ENCODE results near the gene GFPT1. TPM values are rescaled to one million over a fixed set of nuclear protein-coding genes. Genes with fewer than 3 reads are reported as not detected.

The GFPT1 gene
- total RNA-seq, 1 donor from 2014 or later, result 126 TPM

- no peaks in the 10 kb centered on the region for H3K9me3 Mint-ChIP-seq (ENCODE audit: unreplicated experiment)
- TF ChIP-seq CTCF (IDR thresholded peaks at IDR 0.05; ENCODE audit: insufficient read depth, low read depth, low read length) (no peak), EZH2 (IDR thresholded peaks at IDR 0.05; ENCODE audit: insufficient read depth, low read length) (no peak)
- Histone ChIP-seq H3K9ac (ENCODE audit: low read length) (no peak overlapping the region), H3K4me3 (ENCODE audit: insufficient read depth, low read depth, low read length) (no peak overlapping the region), H3K4me2 (ENCODE audit: low read length) (no peak overlapping the region), H4K20me1 (ENCODE audit: insufficient read depth, low read length) (peaks cover 48% of the 10 kb centered on the region), H2AFZ (ENCODE audit: low read depth, low read length) (no peak overlapping the region), H3K79me2 (ENCODE audit: insufficient read depth, low read length) (peaks cover 18% of the 10 kb centered on the region), H3K4me1 (ENCODE audit: insufficient read depth, low read length) (no peaks in the 10 kb centered on the region), H3K27me3 (ENCODE audit: insufficient read depth, low read length) (no peaks in the 10 kb centered on the region), H3K9me3 (ENCODE audit: insufficient read depth, low read depth, low read length) (no peaks in the 10 kb centered on the region), H3K27ac (ENCODE audit: low read depth, low read length) (no peak overlapping the region), H3K36me3 (ENCODE audit: insufficient read depth, low read length) (peaks cover 55% of the 10 kb centered on the region)
- no peaks in the 10 kb centered on the region for H3K27me3 Mint-ChIP-seq (ENCODE audit: low read depth, unreplicated experiment)
- H3K36me3 Mint-ChIP-seq (ENCODE audit: low read depth, unreplicated experiment), result peaks cover 28% of the 10 kb centered on the region
- H3K27ac Mint-ChIP-seq (ENCODE audit: unreplicated experiment), result peak overlapping the region; percentile 58
- H3K4me3 Mint-ChIP-seq (ENCODE audit: unreplicated experiment), result no peak overlapping the region
- peaks cover 2% of the 10 kb centered on the region for H3K4me1 Mint-ChIP-seq (ENCODE audit: low read depth, unreplicated experiment)
- DNase-seq (ENCODE audit: low read depth) (no peak), FAIRE-seq (no peak)
These were observed 18.4 kb downstream of the GFPT1 start for GRCh38 chr2:69368588-69368987.

- Mint-ChIP-seq H3K4me1 (ENCODE audit: low read depth, unreplicated experiment) (no peaks in the 10 kb centered on the region), H3K27me3 (ENCODE audit: low read depth, unreplicated experiment) (no peaks in the 10 kb centered on the region), H3K9me3 (ENCODE audit: unreplicated experiment) (no peaks in the 10 kb centered on the region), H3K4me3 (ENCODE audit: unreplicated experiment) (no peak overlapping the region), H3K27ac (ENCODE audit: unreplicated experiment) (no peak overlapping the region), H3K36me3 (ENCODE audit: low read depth, unreplicated experiment) (peaks cover 7% of the 10 kb centered on the region)
- no peak overlapping the region for H3K4me3 ChIP-seq (ENCODE audit: insufficient read depth, low read depth, low read length)
- no peaks in the 10 kb centered on the region for H3K27me3 ChIP-seq (ENCODE audit: insufficient read depth, low read length)
- H3K4me1 ChIP-seq (ENCODE audit: insufficient read depth, low read length), result no peaks in the 10 kb centered on the region
- no peaks in the 10 kb centered on the region for H3K9me3 ChIP-seq (ENCODE audit: insufficient read depth, low read depth, low read length)
- peaks cover 25% of the 10 kb centered on the region for H4K20me1 ChIP-seq (ENCODE audit: insufficient read depth, low read length)
- H3K36me3 ChIP-seq (ENCODE audit: insufficient read depth, low read length), result peaks cover 69% of the 10 kb centered on the region
- no peak for DNase-seq (ENCODE audit: low read depth)
- H3K27ac ChIP-seq (ENCODE audit: low read depth, low read length), result no peak overlapping the region
- TF ChIP-seq EZH2 (IDR thresholded peaks at IDR 0.05; ENCODE audit: insufficient read depth, low read length), result no peak
- TF ChIP-seq CTCF (IDR thresholded peaks at IDR 0.05; ENCODE audit: insufficient read depth, low read depth, low read length), result no peak
- H3K4me2 ChIP-seq (ENCODE audit: low read length), result no peak overlapping the region
- FAIRE-seq, result no peak
- no peak overlapping the region for H2AFZ ChIP-seq (ENCODE audit: low read depth, low read length)
- H3K79me2 ChIP-seq (ENCODE audit: insufficient read depth, low read length), result no peaks in the 10 kb centered on the region
- no peak overlapping the region for H3K9ac ChIP-seq (ENCODE audit: low read length)
These were observed 27.7 kb downstream of the GFPT1 start for GRCh38 chr2:69359371-69359770.

GRCh38 chr2:69358914-69359313 is 28.1 kb downstream of the GFPT1 start:
- Mint-ChIP-seq H3K36me3 (ENCODE audit: low read depth, unreplicated experiment) (peaks cover 10% of the 10 kb centered on the region), H3K27ac (ENCODE audit: unreplicated experiment) (no peak overlapping the region), H3K9me3 (ENCODE audit: unreplicated experiment) (no peaks in the 10 kb centered on the region), H3K27me3 (ENCODE audit: low read depth, unreplicated experiment) (no peaks in the 10 kb centered on the region), H3K4me1 (ENCODE audit: low read depth, unreplicated experiment) (no peaks in the 10 kb centered on the region), H3K4me3 (ENCODE audit: unreplicated experiment) (no peak overlapping the region)
- Histone ChIP-seq H4K20me1 (ENCODE audit: insufficient read depth, low read length) (peaks cover 29% of the 10 kb centered on the region), H3K9me3 (ENCODE audit: insufficient read depth, low read depth, low read length) (no peaks in the 10 kb centered on the region), H3K27ac (ENCODE audit: low read depth, low read length) (no peak overlapping the region), H2AFZ (ENCODE audit: low read depth, low read length) (no peak overlapping the region), H3K4me1 (ENCODE audit: insufficient read depth, low read length) (no peaks in the 10 kb centered on the region), H3K79me2 (ENCODE audit: insufficient read depth, low read length) (no peaks in the 10 kb centered on the region), H3K4me2 (ENCODE audit: low read length) (no peak overlapping the region), H3K27me3 (ENCODE audit: insufficient read depth, low read length) (no peaks in the 10 kb centered on the region), H3K36me3 (ENCODE audit: insufficient read depth, low read length) (peaks cover 71% of the 10 kb centered on the region), H3K9ac (ENCODE audit: low read length) (no peak overlapping the region), H3K4me3 (ENCODE audit: insufficient read depth, low read depth, low read length) (no peak overlapping the region)
- FAIRE-seq (no peak), DNase-seq (ENCODE audit: low read depth) (no peak)
- TF ChIP-seq EZH2 (IDR thresholded peaks at IDR 0.05; ENCODE audit: insufficient read depth, low read length), result no peak
- no peak for TF ChIP-seq CTCF (IDR thresholded peaks at IDR 0.05; ENCODE audit: insufficient read depth, low read depth, low read length)

Data from astrocyte (in vitro differentiated cells and primary cell).